Activated CD8-positive, alpha-beta T cell treated with anti-CD3 and anti-CD28 coated beads for 36 hours (primary cell): ENCODE results near the gene FADD. TPM values are rescaled to one million over a fixed set of nuclear protein-coding genes. Genes with fewer than 3 reads are reported as not detected.
A peak's percentile ranks its signal among the peaks of the same experiment; 100 is the strongest.
"Not testable (repeated sequence)": the region's sequence is repeated elsewhere in the genome, so short reads cannot be mapped to it uniquely, and the experiment has no call there.

ENCODE experiments used
- ATAC-seq: fragments of 200-7000 bp; cut with Tn5 transposase; one replicate; pipeline ENCODE4 v1.10.0; 2021; ENCODE audit warnings: mild to moderate bottlenecking, moderate library complexity
- CTCF ChIA-PET: fragments of 350-600 bp; sonication (Branson Sonifier 250); formaldehyde crosslinking; loops from one replicate; lab custom pipeline; 2021; ENCODE audit warnings: antibody characterized with exemption; lab: Charles Lee
- POLR2A ChIA-PET: fragments of 350-600 bp; sonication (Branson Sonifier 250); formaldehyde crosslinking; loops from one replicate; lab custom pipeline; 2021; ENCODE audit warnings: antibody characterized with exemption; lab: Charles Lee
- DNase-seq: peaks from one replicate; pipeline ENCODE4 v3.0.0-alpha.2; 2020
- H3K27ac Mint-ChIP-seq: one replicate; pipeline ENCODE4 v1.8.0; 2021; ENCODE audit warnings: mild to moderate bottlenecking, mixed read lengths
- H3K27me3 Mint-ChIP-seq: one replicate; pipeline ENCODE4 v1.8.0; 2021; ENCODE audit warnings: mixed read lengths
- H3K36me3 Mint-ChIP-seq: one replicate; pipeline ENCODE4 v1.8.0; 2021; ENCODE audit warnings: low read depth, mixed read lengths
- H3K4me1 Mint-ChIP-seq: one replicate; pipeline ENCODE4 v1.8.0; 2021; ENCODE audit warnings: low read depth, mixed read lengths
- H3K4me3 Mint-ChIP-seq: one replicate; pipeline ENCODE4 v1.8.0; 2021; ENCODE audit warnings: mild to moderate bottlenecking, moderate library complexity, mixed read lengths
- H3K9me3 Mint-ChIP-seq: one replicate; pipeline ENCODE4 v1.8.0; 2021; ENCODE audit warnings: mixed read lengths
- intact Hi-C: fragments of 100-400 bp; cut with micrococcal nuclease; formaldehyde crosslinking; loops from one replicate; pipeline ENCODE4 v1.10.0; 2022
- total RNA-seq, 2 experiments: library from RNA; stranded (reverse); gene quantifications; one replicate each; pipeline ENCODE4 v1.2.3, GENCODE V29; 2021
- TF ChIP-seq, protein P1 (sequence below): fragments of 200-600 bp; IDR thresholded peaks from one replicate; pipeline ENCODE4 v1.8.0; 2022; ENCODE audit warnings: antibody characterized with exemption, mild to moderate bottlenecking

Gene FADD
- total RNA-seq, 2 experiments from 2014 or later: 27.6 to 29.6 TPM

DNA sequence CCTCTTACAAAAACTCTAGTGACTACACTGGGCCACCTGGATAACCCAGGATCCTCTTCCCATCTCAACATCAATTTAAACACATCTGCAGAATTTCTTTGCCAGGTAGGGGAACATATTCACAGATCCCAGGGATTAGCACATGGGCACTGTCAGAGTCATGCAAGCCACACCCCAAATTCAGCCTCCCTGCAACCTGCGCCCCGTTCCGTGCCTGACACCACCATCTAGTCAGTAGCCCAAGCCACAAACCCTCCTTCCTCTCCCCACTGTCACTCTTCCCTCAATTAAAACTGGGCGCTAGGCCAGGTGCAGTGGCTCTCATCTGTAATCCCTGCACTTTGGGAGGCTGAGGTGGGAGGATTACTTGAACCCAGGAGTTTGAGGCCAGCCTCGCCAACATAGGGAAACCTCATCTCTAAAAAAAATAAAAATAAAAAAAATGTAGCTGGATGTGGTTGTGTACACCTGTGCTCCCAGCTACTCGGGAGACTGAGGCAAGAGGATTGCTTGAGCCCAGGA is 6.4 kb downstream of the FADD start:
- Mint-ChIP-seq H3K27ac (no peak overlapping the region), H3K27me3 (no peaks in the 10 kb centered on the region), H3K36me3 (peaks cover 47% of the 10 kb centered on the region), H3K9me3 (no peaks in the 10 kb centered on the region), H3K4me1 (peaks cover 49% of the 10 kb centered on the region), H3K4me3 (no peak overlapping the region)
- CTCF ChIA-PET: no interaction called here
- TF ChIP-seq, protein P1, sequence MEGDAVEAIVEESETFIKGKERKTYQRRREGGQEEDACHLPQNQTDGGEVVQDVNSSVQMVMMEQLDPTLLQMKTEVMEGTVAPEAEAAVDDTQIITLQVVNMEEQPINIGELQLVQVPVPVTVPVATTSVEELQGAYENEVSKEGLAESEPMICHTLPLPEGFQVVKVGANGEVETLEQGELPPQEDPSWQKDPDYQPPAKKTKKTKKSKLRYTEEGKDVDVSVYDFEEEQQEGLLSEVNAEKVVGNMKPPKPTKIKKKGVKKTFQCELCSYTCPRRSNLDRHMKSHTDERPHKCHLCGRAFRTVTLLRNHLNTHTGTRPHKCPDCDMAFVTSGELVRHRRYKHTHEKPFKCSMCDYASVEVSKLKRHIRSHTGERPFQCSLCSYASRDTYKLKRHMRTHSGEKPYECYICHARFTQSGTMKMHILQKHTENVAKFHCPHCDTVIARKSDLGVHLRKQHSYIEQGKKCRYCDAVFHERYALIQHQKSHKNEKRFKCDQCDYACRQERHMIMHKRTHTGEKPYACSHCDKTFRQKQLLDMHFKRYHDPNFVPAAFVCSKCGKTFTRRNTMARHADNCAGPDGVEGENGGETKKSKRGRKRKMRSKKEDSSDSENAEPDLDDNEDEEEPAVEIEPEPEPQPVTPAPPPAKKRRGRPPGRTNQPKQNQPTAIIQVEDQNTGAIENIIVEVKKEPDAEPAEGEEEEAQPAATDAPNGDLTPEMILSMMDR: no peak
- POLR2A ChIA-PET: no interaction called here
- intact Hi-C loops: loop anchor here (10.0 kb wide), 1 partner anchor 55 kb away; no protein-coding TSS in a partner anchor
- DNase-seq: no peak
- no peak for ATAC-seq

DNA sequence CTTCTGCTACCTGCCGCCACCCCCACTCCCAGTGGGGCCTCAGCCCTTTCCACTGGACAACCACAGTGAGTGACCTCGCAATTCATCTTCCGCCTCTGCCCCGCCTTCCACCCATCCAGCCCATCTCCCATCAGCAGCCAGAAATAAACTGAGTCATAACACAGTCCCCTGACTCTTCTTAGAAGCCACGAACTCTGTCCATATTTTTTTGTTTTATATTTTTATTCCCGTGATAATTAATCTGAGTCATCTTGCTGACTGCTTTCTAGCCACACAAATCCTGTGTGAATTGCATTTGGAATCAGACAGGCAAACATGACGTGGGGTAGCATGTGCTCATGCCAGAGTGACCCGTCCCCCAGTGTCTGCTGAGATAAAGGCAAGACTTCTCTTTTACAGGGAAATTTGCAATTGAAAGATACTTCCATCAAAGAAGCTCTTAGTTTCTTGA is 7.0 kb downstream of the FADD start:
- TF ChIP-seq, protein P1: no peak
- peak overlapping the region; percentile 78 for H3K27ac Mint-ChIP-seq
- no peaks in the 10 kb centered on the region for H3K9me3 Mint-ChIP-seq
- H3K36me3 Mint-ChIP-seq: peaks cover 41% of the 10 kb centered on the region
- peaks cover 43% of the 10 kb centered on the region for H3K4me1 Mint-ChIP-seq
- no peak overlapping the region for H3K4me3 Mint-ChIP-seq
- intact Hi-C loops: no loop called here
- no peak for ATAC-seq
- ChIA-PET POLR2A (no interaction called here), CTCF (no interaction called here)
- H3K27me3 Mint-ChIP-seq: no peaks in the 10 kb centered on the region
- no peak for DNase-seq

DNA sequence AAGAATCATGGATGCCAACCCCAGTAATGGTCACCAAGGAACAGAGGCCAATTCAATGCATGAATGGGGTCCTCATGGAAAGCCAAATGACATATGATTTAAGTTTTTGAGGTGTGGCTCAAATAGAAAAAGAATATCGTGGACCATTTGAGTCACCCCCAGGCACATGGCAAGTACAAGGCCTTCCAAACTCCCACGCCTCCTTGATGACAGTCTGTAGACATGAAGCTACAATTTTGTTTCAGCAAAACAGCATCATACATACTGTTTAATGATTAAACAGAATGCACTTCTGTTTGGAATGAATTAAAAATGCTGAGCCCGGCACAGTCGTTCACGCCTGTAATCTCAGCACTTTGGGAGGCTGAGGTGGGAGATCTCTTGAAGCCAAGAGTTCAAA is 7.4 kb downstream of the FADD start:
- TF ChIP-seq, protein P1: no peak
- H3K4me1 Mint-ChIP-seq: peaks cover 38% of the 10 kb centered on the region
- POLR2A ChIA-PET: interaction anchor here (2.3 kb wide), 1 partner anchor 8 kb away, joined by 6 read pairs; the partner anchor contains the start of gene FADD

DNA sequence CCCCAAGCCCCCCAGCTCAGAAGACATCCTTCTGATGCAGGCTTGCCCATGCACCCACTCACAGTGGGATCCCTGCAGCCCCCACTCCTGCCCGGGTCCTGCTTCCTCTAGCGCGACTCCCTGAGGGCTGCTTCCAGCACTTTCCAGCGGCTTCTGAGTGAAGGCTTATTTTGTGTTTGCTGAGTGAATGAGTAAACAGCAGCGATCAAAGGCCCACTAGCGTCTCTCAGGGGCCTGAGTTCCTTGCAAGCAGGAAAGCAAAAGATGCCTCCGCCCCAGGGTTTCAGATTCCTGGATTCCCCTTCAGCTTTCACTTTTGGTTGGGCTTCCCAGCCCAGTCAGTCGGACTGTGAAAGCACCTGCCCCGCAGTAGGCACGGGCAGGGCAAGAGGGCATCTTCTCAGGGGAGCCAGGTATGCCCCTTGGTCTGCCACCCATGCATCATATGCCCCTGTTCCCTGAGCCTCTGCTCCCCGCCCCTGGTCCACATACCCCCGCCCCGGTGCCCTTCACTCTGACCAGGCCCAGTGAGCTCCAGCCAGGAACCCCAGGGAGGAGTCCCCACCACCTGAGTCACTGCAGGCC is 9.2 kb downstream of the FADD start:
- ChIA-PET POLR2A (interaction anchor here (1.0 to 2.3 kb wide), 2 partner anchors 8 to 10 kb away, joined by 3 to 6 read pairs; partner anchors contain the start of gene FADD), CTCF (no interaction called here)
- ATAC-seq: no peak
- H3K27me3 Mint-ChIP-seq: no peaks in the 10 kb centered on the region
- intact Hi-C loops: no loop called here
- H3K4me1 Mint-ChIP-seq: peaks cover 22% of the 10 kb centered on the region
- DNase-seq: no peak
- no peaks in the 10 kb centered on the region for H3K9me3 Mint-ChIP-seq
- TF ChIP-seq, protein P1: no peak
- H3K27ac Mint-ChIP-seq: no peak overlapping the region
- peaks cover 20% of the 10 kb centered on the region for H3K36me3 Mint-ChIP-seq
- H3K4me3 Mint-ChIP-seq: no peak overlapping the region

More for the DNA sequence above, 7.4 kb downstream of the FADD start:
- H3K27ac Mint-ChIP-seq: no peak overlapping the region
- H3K9me3 Mint-ChIP-seq: no peaks in the 10 kb centered on the region
- CTCF ChIA-PET: no interaction called here
- DNase-seq: peak; percentile 39
- no peak overlapping the region for H3K4me3 Mint-ChIP-seq
- H3K36me3 Mint-ChIP-seq: peaks cover 37% of the 10 kb centered on the region
- no peak for ATAC-seq
- H3K27me3 Mint-ChIP-seq: no peaks in the 10 kb centered on the region
- intact Hi-C loops: no loop called here

DNA sequence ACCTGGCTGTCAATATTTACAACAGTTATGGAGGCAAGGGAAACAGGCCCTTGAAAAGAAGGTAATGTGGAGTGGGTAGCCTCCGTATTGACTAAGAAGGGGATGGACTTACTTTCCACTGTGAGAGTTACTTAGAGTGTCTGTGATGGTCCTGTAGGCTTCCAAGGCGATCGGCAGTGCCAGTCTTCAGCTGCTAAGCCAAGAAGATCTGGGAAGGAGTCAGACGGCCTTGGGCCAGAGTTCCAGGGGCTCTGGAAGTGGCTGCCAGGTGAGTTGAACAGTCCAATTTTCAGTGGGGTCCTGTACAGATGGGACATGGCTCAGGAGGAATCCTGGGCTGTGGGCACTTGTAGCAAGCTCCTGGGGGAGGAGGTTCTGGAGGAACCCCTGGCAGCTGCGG is 14.3 kb downstream of the FADD start:
- CTCF ChIA-PET, H3K27ac Mint-ChIP-seq, POLR2A ChIA-PET, H3K4me1 Mint-ChIP-seq, H3K4me3 Mint-ChIP-seq, DNase-seq, H3K27me3 Mint-ChIP-seq, ATAC-seq, H3K9me3 Mint-ChIP-seq, intact Hi-C loops, H3K36me3 Mint-ChIP-seq: not testable (repeated sequence)

DNA sequence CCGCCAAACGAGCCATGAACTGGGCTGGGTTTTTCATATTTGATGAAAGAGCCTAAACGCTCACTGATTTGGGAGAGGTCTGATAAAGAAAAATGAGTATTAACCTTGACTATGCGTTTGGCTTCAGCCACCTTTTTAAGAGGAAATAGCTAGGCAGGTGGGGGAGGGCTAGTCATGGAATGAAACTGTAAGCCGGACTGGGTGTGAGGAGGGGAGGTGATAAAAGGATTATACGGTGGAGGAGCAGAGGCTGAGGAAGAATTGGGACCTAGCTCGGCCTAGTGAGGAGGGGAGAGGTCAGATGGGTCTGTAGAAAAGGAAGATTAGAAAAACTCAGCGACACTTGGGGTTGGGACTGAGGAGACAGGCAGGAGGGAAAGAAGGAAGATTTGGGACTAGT is 15.0 kb downstream of the FADD start:
- H3K27ac Mint-ChIP-seq, H3K4me3 Mint-ChIP-seq, DNase-seq, H3K36me3 Mint-ChIP-seq, POLR2A ChIA-PET, H3K4me1 Mint-ChIP-seq, H3K27me3 Mint-ChIP-seq, ATAC-seq, H3K9me3 Mint-ChIP-seq, CTCF ChIA-PET, intact Hi-C loops: not testable (repeated sequence)
